Testis (tissue), 2 donors: ENCODE data around the gene MAP3K2.

Experiments
- POLR2A ChIP-seq: fragments of 450-650 bp; IDR thresholded peaks from one replicate; pipeline ENCODE4 v1.6.1; 2017; ENCODE audit warnings: antibody characterized with exemption, mild to moderate bottlenecking, moderate library complexity
- TF ChIP-seq, protein P1 (sequence below), 3 experiments: fragments of 450-650 bp in 2 of 3; fragments of 200-600 bp in 1 of 3; sonication (generic) in 1 of 3; IDR thresholded peaks; one replicate each; pipeline ENCODE4 v1.5.1; 2016 to 2019; ENCODE audit warnings: antibody characterized with exemption in 3 of 3, mild to moderate bottlenecking in 2 of 3, moderate library complexity in 1 of 3

DNA sequence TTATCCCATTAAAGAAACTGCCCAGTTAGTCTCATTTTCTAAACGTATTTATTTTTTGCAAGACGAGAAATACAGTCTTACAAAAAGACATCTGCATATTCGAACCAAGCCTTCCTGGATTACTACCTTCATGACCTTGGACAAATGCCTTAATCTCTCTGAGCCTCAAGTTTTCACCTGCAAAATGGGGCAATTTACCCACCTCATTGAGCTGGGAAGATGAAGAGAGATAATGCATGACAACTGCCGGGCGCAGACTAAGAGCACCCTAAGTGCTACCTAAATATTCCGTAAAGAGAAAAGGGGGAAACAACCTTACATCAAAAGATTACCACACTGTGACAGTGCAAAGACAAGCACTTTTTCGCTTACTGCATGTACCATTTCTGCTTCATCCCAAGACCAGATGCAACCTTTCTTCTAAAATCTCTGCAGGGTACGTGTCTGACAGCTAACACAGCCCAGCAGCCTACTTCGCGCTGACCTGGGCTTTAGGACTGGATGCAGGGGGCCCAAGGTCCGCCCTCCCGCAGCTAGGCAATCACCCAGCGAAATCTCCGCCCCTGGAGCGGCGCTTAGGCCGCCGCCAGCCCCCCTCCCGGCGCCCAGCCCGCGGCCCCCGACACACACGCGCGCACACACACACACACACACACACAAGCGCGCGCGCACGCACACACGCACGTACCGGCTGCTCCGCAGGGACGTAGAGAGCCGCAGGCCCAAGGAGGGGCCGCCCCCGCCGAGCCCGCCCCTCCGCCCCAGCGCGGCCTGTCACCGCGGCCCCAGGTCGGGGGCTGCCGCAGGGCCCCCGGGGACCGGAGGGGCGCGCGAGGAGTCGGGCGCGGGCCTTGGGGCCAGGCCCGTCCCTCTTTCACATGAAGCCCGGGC lies 766 bp downstream of the MAP3K2 start:
- no peak for TF ChIP-seq POLR2A
- TF ChIP-seq, protein P1, sequence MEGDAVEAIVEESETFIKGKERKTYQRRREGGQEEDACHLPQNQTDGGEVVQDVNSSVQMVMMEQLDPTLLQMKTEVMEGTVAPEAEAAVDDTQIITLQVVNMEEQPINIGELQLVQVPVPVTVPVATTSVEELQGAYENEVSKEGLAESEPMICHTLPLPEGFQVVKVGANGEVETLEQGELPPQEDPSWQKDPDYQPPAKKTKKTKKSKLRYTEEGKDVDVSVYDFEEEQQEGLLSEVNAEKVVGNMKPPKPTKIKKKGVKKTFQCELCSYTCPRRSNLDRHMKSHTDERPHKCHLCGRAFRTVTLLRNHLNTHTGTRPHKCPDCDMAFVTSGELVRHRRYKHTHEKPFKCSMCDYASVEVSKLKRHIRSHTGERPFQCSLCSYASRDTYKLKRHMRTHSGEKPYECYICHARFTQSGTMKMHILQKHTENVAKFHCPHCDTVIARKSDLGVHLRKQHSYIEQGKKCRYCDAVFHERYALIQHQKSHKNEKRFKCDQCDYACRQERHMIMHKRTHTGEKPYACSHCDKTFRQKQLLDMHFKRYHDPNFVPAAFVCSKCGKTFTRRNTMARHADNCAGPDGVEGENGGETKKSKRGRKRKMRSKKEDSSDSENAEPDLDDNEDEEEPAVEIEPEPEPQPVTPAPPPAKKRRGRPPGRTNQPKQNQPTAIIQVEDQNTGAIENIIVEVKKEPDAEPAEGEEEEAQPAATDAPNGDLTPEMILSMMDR (IDR thresholded peaks at IDR 0.05) = no peak
